Hematopoietic multipotent progenitor cell treated with erythropoietin and hydrocortisone succinate and interleukin-3 and kit ligand, for 8 days (in vitro differentiated cells): ENCODE results near the gene DNAJC5.
A peak's percentile ranks its signal among the peaks of the same experiment; 100 is the strongest.
"Not testable (repeated sequence)": the region's sequence is repeated elsewhere in the genome, so short reads cannot be mapped to it uniquely, and the experiment has no call there.

Experiments
- DNase-seq: peaks from one replicate; pipeline ENCODE4 v3.0.0-alpha.2; 2015

The DNAJC5 gene

GRCh38 chr20:63894358-63895201 lies at the start of gene DNAJC5:
Gene DNAJC5, plus strand, starts transcription at chr20:63895126. Its CDS starts 33,220 bp downstream, at chr20:63928346.
- DNase-seq: peak; percentile 94

- DNase-seq: no peak
Observed at GRCh38 chr20:63846128-63846771, 48.7 kb upstream of the DNAJC5 start.

GRCh38 chr20:63846888-63847236 lies 48.1 kb upstream of the DNAJC5 start:
- no peak for DNase-seq

GRCh38 chr20:63847237-63848002 lies 47.5 kb upstream of the DNAJC5 start:
- DNase-seq: no peak

GRCh38 chr20:63848003-63848911 lies 46.7 kb upstream of the DNAJC5 start:
- DNase-seq: no peak

- DNase-seq: no peak
Observed at GRCh38 chr20:63850689-63851547, 44.0 kb upstream of the DNAJC5 start.

GRCh38 chr20:63851548-63851943 lies 43.4 kb upstream of the DNAJC5 start:
- not testable (repeated sequence) for DNase-seq

- DNase-seq: not testable (repeated sequence)
Observed at GRCh38 chr20:63853733-63854068, 41.2 kb upstream of the DNAJC5 start.

- no peak for DNase-seq
Observed at GRCh38 chr20:63854069-63854765, 40.7 kb upstream of the DNAJC5 start.

- no peak for DNase-seq
Observed at GRCh38 chr20:63854766-63855362, 40.1 kb upstream of the DNAJC5 start.

GRCh38 chr20:63855363-63856097 lies 39.4 kb upstream of the DNAJC5 start:
- DNase-seq: no peak

GRCh38 chr20:63856098-63856511 lies 38.8 kb upstream of the DNAJC5 start:
- DNase-seq: no peak

GRCh38 chr20:63857764-63858392 lies 37.0 kb upstream of the DNAJC5 start:
- no peak for DNase-seq

GRCh38 chr20:63858393-63859165 lies 36.3 kb upstream of the DNAJC5 start:
- peak; percentile 14 for DNase-seq

- no peak for DNase-seq
Observed at GRCh38 chr20:63859166-63859699, 35.7 kb upstream of the DNAJC5 start.

- DNase-seq: no peak
Observed at GRCh38 chr20:63860325-63861051, 34.4 kb upstream of the DNAJC5 start.

- no peak for DNase-seq
Observed at GRCh38 chr20:63861365-63861934, 33.5 kb upstream of the DNAJC5 start, which contains the start of gene ABHD16B. Gene ABHD16B, plus strand, starts transcription at chr20:63861498. Its CDS starts 43 bp downstream, at chr20:63861541.
